CD4-positive, alpha-beta T cell (primary cell): ENCODE measurements around the gene ARSJ. TPM values are rescaled to one million over a fixed set of nuclear protein-coding genes. Genes with fewer than 3 reads are reported as not detected.

Experiments used
- ATAC-seq: fragments of 200-7000 bp; cut with Tn5 transposase; one replicate; pipeline ENCODE4 v1.10.0; 2022; ENCODE audit warnings: mild to moderate bottlenecking; ENCODE audit not compliant: poor library complexity
- CTCF ChIA-PET: fragments of 350-600 bp; sonication (Branson Sonifier 250); formaldehyde crosslinking; loops from one replicate; lab custom pipeline; 2021; ENCODE audit warnings: antibody characterized with exemption, inconsistent platforms; lab: Charles Lee
- POLR2A ChIA-PET: fragments of 350-600 bp; sonication (Branson Sonifier 250); formaldehyde crosslinking; loops from one replicate; lab custom pipeline; 2021; ENCODE audit warnings: antibody characterized with exemption, inconsistent platforms; lab: Charles Lee
- DNase-seq, 14 experiments: peaks; one replicate each; pipeline ENCODE4 v3.0.0-alpha.2; 2013 to 2020; ENCODE audit warnings: mixed read lengths in 2 of 14
- H3K27ac ChIP-seq, 2 donors: one replicate each; pipeline versions ENCODE4 v1.5.1 to v1.7.0; 2013; ENCODE audit warnings: low read length in 2 of 2, low read depth in 1 of 2, mild to moderate bottlenecking in 1 of 2
- H3K27me3 ChIP-seq, 2 experiments: 1 replicate in 1 of 2; 2 replicates in 1 of 2; pipeline versions ENCODE4 v1.6.1 to v1.7.0; 2013; ENCODE audit warnings: low read length in 2 of 2, control low read depth in 1 of 2, mild to moderate bottlenecking in 1 of 2, moderate library complexity in 1 of 2; ENCODE audit not compliant: insufficient read depth in 2 of 2, control insufficient read depth in 1 of 2
- H3K36me3 ChIP-seq: one replicate; pipeline ENCODE4 v1.6.1; 2013; ENCODE audit warnings: low read length, control low read depth; ENCODE audit not compliant: insufficient read depth
- H3K4me1 ChIP-seq: one replicate; pipeline ENCODE4 v1.6.1; 2013; ENCODE audit warnings: low read length, control low read depth; ENCODE audit not compliant: insufficient read depth
- H3K4me3 ChIP-seq: one replicate; pipeline ENCODE4 v1.5.1; 2013; ENCODE audit warnings: mild to moderate bottlenecking, low read length, moderate library complexity
- H3K9me3 ChIP-seq, 2 experiments: 1 replicate in 1 of 2; 2 replicates in 1 of 2; pipeline versions ENCODE4 v1.6.1 to v1.7.0; 2013; ENCODE audit warnings: low read length in 2 of 2, mild to moderate bottlenecking in 2 of 2, control low read depth in 1 of 2, moderate library complexity in 1 of 2; ENCODE audit not compliant: control insufficient read depth in 1 of 2, insufficient read depth in 1 of 2
- H3K27ac Mint-ChIP-seq: one replicate; pipeline ENCODE4 v1.8.0; 2020; ENCODE audit warnings: mixed read lengths
- H3K27me3 Mint-ChIP-seq: one replicate; pipeline ENCODE4 v1.8.0; 2021; ENCODE audit warnings: mixed read lengths
- H3K36me3 Mint-ChIP-seq: one replicate; pipeline ENCODE4 v1.8.0; 2021; ENCODE audit warnings: low read depth, mixed read lengths
- H3K4me1 Mint-ChIP-seq: one replicate; pipeline ENCODE4 v1.8.0; 2021; ENCODE audit warnings: low read depth, mixed read lengths
- H3K4me3 Mint-ChIP-seq: one replicate; pipeline ENCODE4 v1.8.0; 2020; ENCODE audit warnings: mild to moderate bottlenecking, mixed read lengths
- H3K9me3 Mint-ChIP-seq: one replicate; pipeline ENCODE4 v1.8.0; 2020; ENCODE audit warnings: mixed read lengths
- intact Hi-C, 2 experiments: fragments of 100-400 bp; cut with DNase I in 1 of 2; cut with micrococcal nuclease in 1 of 2; formaldehyde crosslinking; loops; one replicate each; pipeline versions ENCODE4 v1.15.1 to v1.9.0; 2023 to 2025; cut with DNase I, micrococcal nuclease
- total RNA-seq, 174 experiments: library from RNA in 2 of 174; stranded (reverse) in 2 of 174; gene quantifications; one replicate each; pipeline ENCODE4 v1.2.3 and lab custom pipeline; 2021 to 2026
- TF ChIP-seq, protein P1 (sequence below): fragments of 200-600 bp; IDR thresholded peaks from one replicate; pipeline ENCODE4 v1.8.0; 2022; ENCODE audit warnings: antibody characterized with exemption, mild to moderate bottlenecking

ARSJ gene
- total RNA-seq, 2 experiments from 2014 or later = not detected

DNA sequence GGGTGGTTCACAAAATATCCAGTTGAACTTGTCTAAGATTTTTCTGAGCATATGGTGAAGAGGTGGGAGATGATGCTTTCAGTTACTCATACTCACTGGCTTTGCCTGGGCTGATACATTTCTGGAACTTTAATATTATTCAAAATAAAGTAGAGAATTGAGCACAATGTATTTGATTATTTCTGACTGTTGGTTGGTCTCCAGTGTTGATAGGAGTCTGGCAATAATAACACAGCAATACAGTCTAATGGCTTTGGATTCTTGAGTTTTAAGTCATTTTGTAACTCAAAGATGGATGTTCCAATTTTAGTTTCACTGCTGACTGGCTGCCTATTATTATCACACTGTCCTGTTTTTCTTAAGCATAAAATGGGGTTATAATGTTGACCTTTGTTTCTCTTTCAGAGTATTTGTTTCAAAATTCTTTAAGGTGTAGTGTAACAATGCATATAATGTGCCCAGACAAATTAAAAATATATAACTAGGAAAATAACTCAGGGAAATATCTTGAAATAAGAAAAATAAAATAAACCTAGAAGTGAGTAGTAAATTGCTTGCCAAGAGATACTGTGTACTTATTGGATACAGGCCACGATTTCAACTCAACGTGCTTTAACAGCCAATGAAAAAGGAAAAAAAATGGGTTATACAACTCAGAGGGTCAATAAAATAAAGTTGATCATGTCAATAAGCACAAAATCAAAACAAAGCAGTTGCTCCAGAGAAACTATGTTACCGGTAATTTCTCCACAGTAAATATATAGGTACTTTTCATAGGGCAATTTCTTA is 99.0 kb downstream of the ARSJ start:
- Histone ChIP-seq H3K27ac (no peak overlapping the region), H3K4me3 (no peak overlapping the region), H3K36me3 (no peaks in the 10 kb centered on the region), H3K27me3 (no peaks in the 10 kb centered on the region), H3K9me3 (no peaks in the 10 kb centered on the region), H3K4me1 (no peaks in the 10 kb centered on the region)
- no peak for ATAC-seq
- no peaks in the 10 kb centered on the region for H3K27me3 Mint-ChIP-seq
- no peak for DNase-seq
- POLR2A ChIA-PET = no interaction called here
- intact Hi-C loops = no loop called here
- H3K4me1 Mint-ChIP-seq = peaks cover 14% of the 10 kb centered on the region
- H3K9me3 Mint-ChIP-seq = no peaks in the 10 kb centered on the region
- TF ChIP-seq, protein P1, sequence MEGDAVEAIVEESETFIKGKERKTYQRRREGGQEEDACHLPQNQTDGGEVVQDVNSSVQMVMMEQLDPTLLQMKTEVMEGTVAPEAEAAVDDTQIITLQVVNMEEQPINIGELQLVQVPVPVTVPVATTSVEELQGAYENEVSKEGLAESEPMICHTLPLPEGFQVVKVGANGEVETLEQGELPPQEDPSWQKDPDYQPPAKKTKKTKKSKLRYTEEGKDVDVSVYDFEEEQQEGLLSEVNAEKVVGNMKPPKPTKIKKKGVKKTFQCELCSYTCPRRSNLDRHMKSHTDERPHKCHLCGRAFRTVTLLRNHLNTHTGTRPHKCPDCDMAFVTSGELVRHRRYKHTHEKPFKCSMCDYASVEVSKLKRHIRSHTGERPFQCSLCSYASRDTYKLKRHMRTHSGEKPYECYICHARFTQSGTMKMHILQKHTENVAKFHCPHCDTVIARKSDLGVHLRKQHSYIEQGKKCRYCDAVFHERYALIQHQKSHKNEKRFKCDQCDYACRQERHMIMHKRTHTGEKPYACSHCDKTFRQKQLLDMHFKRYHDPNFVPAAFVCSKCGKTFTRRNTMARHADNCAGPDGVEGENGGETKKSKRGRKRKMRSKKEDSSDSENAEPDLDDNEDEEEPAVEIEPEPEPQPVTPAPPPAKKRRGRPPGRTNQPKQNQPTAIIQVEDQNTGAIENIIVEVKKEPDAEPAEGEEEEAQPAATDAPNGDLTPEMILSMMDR = no peak
- no peaks in the 10 kb centered on the region for H3K36me3 Mint-ChIP-seq
- no peak overlapping the region for H3K27ac Mint-ChIP-seq
- no peak overlapping the region for H3K4me3 Mint-ChIP-seq
- CTCF ChIA-PET = no interaction called here

DNA sequence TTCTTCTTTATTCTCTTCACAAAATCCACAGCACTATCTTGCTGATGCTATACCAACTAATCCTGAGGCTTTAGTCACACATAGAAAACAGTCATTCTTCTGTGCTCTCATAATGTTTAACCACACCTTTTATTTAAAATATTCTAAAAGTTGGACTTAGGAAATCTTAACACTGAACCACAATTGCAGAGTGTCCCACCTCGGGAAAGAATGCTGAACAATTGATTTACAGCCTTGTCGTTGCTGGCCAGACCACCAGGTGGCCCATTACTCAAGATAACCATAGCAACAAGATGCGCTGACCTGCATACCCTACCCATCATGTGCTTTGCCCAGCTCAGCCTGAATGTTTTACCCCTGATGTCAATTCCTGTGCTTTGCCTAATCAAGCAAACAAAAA is 100.8 kb downstream of the ARSJ start:
- H3K4me3 Mint-ChIP-seq = no peak overlapping the region
- CTCF ChIA-PET = no interaction called here
- Histone ChIP-seq H3K4me1 (no peaks in the 10 kb centered on the region), H3K27ac (no peak overlapping the region), H3K36me3 (no peaks in the 10 kb centered on the region), H3K9me3 (no peaks in the 10 kb centered on the region), H3K27me3 (no peaks in the 10 kb centered on the region), H3K4me3 (no peak overlapping the region)
- no peaks in the 10 kb centered on the region for H3K9me3 Mint-ChIP-seq
- no peak overlapping the region for H3K27ac Mint-ChIP-seq
- TF ChIP-seq, protein P1 = no peak
- POLR2A ChIA-PET = no interaction called here
- ATAC-seq = no peak
- no peaks in the 10 kb centered on the region for H3K27me3 Mint-ChIP-seq
- peaks cover 14% of the 10 kb centered on the region for H3K4me1 Mint-ChIP-seq
- DNase-seq = peak in 2 of 14 experiments; percentile 14 to 29
- intact Hi-C loops = no loop called here
- H3K36me3 Mint-ChIP-seq = no peaks in the 10 kb centered on the region

DNA sequence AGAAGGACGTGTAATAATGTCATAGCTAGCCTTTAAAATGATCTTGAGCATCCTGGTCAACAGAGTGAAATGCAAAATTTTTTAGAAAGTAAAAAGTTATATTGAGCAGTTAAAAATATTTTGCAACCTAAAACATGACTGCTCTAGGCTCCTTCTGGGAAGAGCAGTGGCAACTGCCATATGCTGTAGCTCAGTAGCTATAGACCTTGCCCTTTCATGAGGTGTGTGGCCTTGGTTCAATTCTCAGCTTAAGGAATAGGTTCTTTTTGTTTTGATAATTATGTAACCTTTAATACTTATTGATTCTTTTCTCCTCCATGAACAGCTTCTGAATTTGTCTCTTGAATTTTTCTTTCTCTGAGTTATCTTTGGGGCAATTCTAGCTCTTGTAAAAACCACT is 105.0 kb downstream of the ARSJ start:
- Mint-ChIP-seq H3K4me3 (no peak overlapping the region), H3K27ac (no peak overlapping the region), H3K9me3 (no peaks in the 10 kb centered on the region), H3K36me3 (no peaks in the 10 kb centered on the region), H3K27me3 (no peaks in the 10 kb centered on the region), H3K4me1 (peaks cover 40% of the 10 kb centered on the region)
- no peaks in the 10 kb centered on the region for H3K9me3 ChIP-seq
- TF ChIP-seq, protein P1 = no peak
- intact Hi-C loops = no loop called here
- H3K4me1 ChIP-seq = no peaks in the 10 kb centered on the region
- H3K36me3 ChIP-seq = no peaks in the 10 kb centered on the region
- ChIA-PET POLR2A (interaction anchor here (1.3 to 1.9 kb wide), 2 partner anchors 25 to 49 kb away, joined by 3 to 7 read pairs; no protein-coding TSS in a partner anchor), CTCF (interaction anchor here (0.6 kb wide), 1 partner anchor 78 kb away, joined by 3 read pairs; no protein-coding TSS in a partner anchor)
- no peaks in the 10 kb centered on the region for H3K27me3 ChIP-seq
- no peak overlapping the region for H3K4me3 ChIP-seq
- ATAC-seq (no peak), DNase-seq (no peak)
- H3K27ac ChIP-seq = no peak overlapping the region
